Fibroblast of the aortic adventitia (primary cell): ENCODE measurements around the gene ZC3H12D. TPM values are rescaled to one million over a fixed set of nuclear protein-coding genes. Genes with fewer than 3 reads are reported as not detected.

Experiments used
- DNase-seq: peaks from one replicate; pipeline ENCODE4 v3.0.0-alpha.2; 2010; ENCODE audit warnings: low read depth
- H3K4me3 ChIP-seq: 2 replicates; pipeline ENCODE4 v1.5.1; 2011; ENCODE audit warnings: low read depth, mild to moderate bottlenecking, control low read depth, low read length, moderate library complexity
- CTCF ChIP-seq: IDR thresholded peaks from 2 replicates; pipeline ENCODE4 v1.5.1; 2011; ENCODE audit warnings: mild to moderate bottlenecking, low read length, control low read depth, inconsistent platforms; ENCODE audit not compliant: insufficient read depth
- total RNA-seq: library from RNA; depleted of rRNA; stranded (reverse); fragments of >200 nt; gene quantifications from 2 replicates; pipeline ENCODE4 v1.2.3, GENCODE V29; 2012; ENCODE audit warnings: low replicate concordance

ZC3H12D gene
- total RNA-seq, 1 donor = 0.09 TPM

- no peak for DNase-seq
- no peak overlapping the region for H3K4me3 ChIP-seq
- TF ChIP-seq CTCF = no peak
Observed at GRCh38 chr6:149439626-149440025, 45.2 kb downstream of the ZC3H12D start.

- no peak overlapping the region for H3K4me3 ChIP-seq
- TF ChIP-seq CTCF = no peak
- DNase-seq = no peak
Observed at GRCh38 chr6:149438855-149439254, 46.0 kb downstream of the ZC3H12D start.

GRCh38 chr6:149437212-149437611 lies 47.6 kb downstream of the ZC3H12D start:
- H3K4me3 ChIP-seq = no peak overlapping the region
- no peak for TF ChIP-seq CTCF
- DNase-seq = no peak

DNA sequence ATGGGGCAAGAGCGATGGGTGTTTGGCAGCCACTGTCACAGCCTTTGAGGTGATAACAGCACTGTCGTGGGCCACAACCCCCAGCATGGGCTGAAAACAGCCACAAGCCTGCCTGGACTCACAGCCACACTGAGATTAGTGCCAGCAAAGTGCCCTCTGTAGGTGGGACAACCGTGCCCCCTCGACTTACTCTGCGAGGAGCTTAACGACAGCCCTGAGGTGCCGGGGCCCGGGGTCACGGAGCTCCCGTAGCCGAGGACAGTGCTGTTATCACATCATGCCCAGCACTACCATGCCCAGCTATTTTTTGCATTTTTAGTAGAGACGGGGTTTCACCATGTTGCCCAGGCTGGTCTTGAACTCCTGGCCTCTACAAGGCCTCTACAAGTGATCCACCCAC lies 48.2 kb downstream of the ZC3H12D start:
- TF ChIP-seq CTCF = no peak
- DNase-seq = no peak
- no peak overlapping the region for H3K4me3 ChIP-seq

- DNase-seq = no peak
- no peak overlapping the region for H3K4me3 ChIP-seq
- no peak for TF ChIP-seq CTCF
Observed at GRCh38 chr6:149435919-149436586, 48.8 kb downstream of the ZC3H12D start.

- no peak overlapping the region for H3K4me3 ChIP-seq
- TF ChIP-seq CTCF = no peak
- DNase-seq = no peak
Observed at GRCh38 chr6:149433881-149434280, 50.9 kb downstream of the ZC3H12D start.

DNA sequence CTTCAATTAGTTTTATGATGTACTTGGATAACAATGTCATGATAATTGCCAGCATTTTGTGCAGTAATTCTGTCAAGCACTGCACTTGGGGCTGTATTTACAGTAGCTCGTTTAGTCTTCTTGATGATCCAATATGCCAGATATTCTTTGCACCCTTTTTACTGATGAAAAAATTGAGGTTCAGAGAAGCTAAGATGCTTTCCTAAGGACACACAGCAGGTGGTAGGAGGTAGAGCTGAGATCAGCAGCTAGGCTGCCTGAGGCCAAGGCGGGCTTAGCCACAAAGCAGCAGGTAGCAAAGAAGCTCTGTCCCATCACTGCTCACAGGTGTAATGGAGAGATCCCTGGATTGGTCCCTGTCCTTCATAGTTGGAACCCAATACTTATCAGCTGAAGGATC lies 51.4 kb downstream of the ZC3H12D start:
- H3K4me3 ChIP-seq = no peak overlapping the region
- no peak for DNase-seq
- no peak for TF ChIP-seq CTCF
